ENCODE results near the gene COA6. TPM values are rescaled to one million over a fixed set of nuclear protein-coding genes. Genes with fewer than 3 reads are reported as not detected.
A peak's percentile ranks its signal among the peaks of the same experiment; 100 is the strongest.
"Not testable (repeated sequence)": the region's sequence is repeated elsewhere in the genome, so short reads cannot be mapped to it uniquely, and the experiment has no call there.

Gene COA6
- total RNA-seq, 1 donor: 9.6 TPM

DNA sequence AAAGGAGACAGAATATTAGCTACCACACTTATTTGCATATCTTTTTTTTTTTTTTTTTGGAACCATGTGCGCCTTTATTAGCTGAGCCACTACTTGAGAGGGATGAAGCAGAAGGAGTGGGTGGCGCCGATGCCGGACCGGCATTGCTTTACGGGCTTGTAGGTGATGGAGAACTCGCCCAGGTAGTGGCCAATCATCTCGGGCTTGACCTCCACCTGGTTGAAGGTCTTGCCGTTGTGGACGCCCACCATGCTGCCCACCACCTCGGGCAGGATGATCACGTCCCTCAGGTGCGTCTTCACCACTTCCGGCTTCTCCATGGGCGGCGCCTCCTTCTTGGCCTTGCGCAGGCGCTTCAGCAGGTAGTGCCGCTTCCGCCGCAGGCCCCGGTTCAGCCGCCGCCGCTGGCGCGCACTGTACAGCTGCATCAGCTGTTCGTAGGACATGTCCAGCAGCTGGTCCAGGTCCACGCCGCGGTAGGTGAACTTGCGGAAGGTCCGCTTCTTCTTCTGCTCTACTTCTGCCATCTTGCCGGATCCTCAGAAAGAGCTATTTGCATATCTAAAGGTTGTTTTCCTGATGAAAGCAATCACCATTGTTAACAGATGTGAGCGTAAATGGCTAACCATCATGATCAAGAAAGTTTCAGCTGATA lies 16.5 kb upstream of the COA6 start:
- peaks cover 13% of the 10 kb centered on the region for H3K27me3 ChIP-seq (ENCODE audit: insufficient read depth, low read length)
- not testable (repeated sequence) for H3K9me3 ChIP-seq (ENCODE audit: low read depth, low read length); H3K4me1 ChIP-seq (ENCODE audit: insufficient read depth, low read length)
- peak overlapping the region; percentile 36 for H3K4me3 ChIP-seq (ENCODE audit: low read length)

DNA sequence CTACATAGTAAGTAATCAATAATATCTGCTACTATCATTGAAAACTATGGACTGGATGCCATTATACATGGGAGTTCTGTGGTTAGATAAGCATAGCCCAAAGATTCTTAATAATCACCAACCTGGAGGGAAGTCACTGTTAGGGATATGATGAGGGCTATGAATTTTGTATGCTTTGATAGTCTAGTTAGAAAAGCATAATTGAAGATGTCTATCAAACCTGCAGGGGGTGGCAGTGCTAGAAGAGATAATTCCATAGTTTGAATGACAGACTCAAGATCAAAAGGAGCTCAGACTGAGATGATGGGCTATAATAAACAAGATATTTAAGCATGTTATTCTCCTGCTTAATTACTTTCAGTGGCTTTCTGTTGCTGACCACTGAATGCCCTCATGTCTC lies 15.4 kb upstream of the COA6 start:
- Histone ChIP-seq H3K9me3 (ENCODE audit: low read depth, low read length) (no peaks in the 10 kb centered on the region), H3K4me3 (ENCODE audit: low read length) (no peak overlapping the region), H3K27me3 (ENCODE audit: insufficient read depth, low read length) (peaks cover 10% of the 10 kb centered on the region), H3K4me1 (ENCODE audit: insufficient read depth, low read length) (peaks cover 3% of the 10 kb centered on the region)

DNA sequence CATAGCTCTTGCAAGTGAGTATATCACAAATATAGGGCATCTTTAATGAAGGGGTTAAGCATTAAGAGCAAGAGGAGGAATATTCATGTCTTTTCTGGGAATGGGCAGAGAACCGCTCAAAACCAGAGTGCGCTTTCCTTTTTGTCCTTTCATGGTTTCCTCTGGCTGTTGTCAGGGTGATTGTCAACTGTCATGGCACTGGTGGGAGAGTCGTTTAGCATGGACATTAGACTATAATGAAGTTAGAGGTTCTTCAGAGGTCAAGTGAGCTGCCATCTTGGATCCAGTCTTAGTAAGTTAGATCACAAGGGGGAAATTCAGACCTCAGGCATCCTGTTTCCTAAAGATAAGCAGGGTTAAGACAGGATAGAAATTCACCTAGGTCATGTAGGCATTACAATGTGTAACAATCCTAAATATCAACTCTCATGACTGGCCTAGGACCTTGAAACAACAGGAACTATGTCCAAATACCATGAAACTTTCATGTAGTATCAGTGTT lies 12.1 kb upstream of the COA6 start:
- Histone ChIP-seq H3K4me1 (ENCODE audit: insufficient read depth, low read length) (peaks cover 3% of the 10 kb centered on the region), H3K9me3 (ENCODE audit: low read depth, low read length) (no peaks in the 10 kb centered on the region), H3K4me3 (ENCODE audit: low read length) (no peak overlapping the region), H3K27me3 (ENCODE audit: insufficient read depth, low read length) (no peaks in the 10 kb centered on the region)

DNA sequence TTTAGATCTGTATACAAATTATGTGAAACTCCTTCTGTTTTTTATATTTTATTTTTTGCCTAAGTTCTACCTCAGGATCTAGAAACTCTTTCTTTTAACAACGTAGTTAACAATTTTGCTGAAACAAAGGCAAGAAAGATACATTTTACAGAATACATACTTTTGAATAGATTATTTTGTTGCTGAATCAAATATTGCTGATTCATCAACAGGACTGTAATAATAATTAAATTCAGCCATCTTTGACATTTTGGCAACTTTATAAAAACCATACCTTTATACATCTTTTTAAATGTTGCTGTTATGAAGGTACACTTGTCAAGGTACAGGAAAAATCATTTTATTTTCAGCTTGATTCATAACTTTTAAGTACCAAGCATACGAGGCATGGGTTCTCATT lies 10.7 kb upstream of the COA6 start:
- H3K4me3 ChIP-seq (ENCODE audit: low read length): no peak overlapping the region
- H3K9me3 ChIP-seq (ENCODE audit: low read depth, low read length): no peaks in the 10 kb centered on the region
- no peaks in the 10 kb centered on the region for H3K27me3 ChIP-seq (ENCODE audit: insufficient read depth, low read length)
- H3K4me1 ChIP-seq (ENCODE audit: insufficient read depth, low read length): peaks cover 3% of the 10 kb centered on the region

DNA sequence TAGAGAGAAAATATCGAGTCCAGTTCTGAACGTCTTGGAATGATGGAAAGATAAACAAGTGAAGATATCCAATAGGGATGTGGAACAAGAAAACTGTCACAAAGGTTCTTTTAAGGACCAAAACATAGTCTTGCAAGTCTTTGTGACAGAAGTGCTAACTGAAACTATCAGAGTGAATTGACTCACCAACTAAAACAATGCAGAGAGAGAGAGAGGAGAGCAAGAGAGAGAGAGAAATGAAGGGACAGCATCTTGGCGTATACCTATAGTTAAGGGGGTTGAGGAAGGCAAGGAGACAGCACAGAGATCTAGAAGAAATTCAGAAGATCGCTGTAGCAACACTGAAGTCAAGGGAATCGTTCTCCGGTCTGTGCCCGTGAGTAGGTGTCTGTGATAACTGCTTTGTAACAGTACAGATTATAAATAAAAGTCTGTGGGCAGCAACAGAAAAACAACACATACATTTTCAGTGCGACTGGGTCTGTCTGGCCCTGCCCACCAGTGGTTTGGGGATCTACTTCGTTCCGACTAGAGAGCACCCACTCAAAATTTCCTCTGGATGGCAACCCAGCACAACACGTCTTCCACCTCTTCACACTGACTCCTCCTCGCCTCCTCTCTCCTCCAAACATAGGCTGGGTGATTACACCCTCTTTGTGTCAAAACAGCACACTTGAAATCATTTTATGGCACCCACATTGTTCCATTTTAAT lies 4.8 kb upstream of the COA6 start:
- Histone ChIP-seq H3K4me1 (ENCODE audit: insufficient read depth, low read length) (peaks cover 3% of the 10 kb centered on the region), H3K4me3 (ENCODE audit: low read length) (no peak overlapping the region), H3K27me3 (ENCODE audit: insufficient read depth, low read length) (no peaks in the 10 kb centered on the region), H3K9me3 (ENCODE audit: low read depth, low read length) (no peaks in the 10 kb centered on the region)

DNA sequence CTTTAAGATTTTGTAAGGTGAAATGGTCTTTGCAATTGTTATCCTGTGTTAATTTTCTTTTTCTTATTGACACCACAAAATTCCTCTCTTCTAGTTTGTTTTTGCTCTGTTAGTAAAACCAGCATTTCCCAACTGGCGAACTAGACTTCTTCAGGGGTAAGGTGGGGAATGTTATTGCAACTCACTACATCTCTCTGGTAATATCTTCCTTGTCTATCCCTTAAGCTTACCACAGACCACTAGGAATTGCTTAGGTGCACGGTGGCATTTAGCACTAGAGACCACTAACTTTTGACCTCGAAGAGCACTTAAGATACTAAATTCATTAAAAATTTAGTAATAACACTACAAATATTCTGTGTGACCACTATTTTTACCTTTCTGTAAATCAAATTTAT lies 4.2 kb upstream of the COA6 start:
- peaks cover 3% of the 10 kb centered on the region for H3K4me1 ChIP-seq (ENCODE audit: insufficient read depth, low read length)
- no peaks in the 10 kb centered on the region for H3K27me3 ChIP-seq (ENCODE audit: insufficient read depth, low read length)
- no peaks in the 10 kb centered on the region for H3K9me3 ChIP-seq (ENCODE audit: low read depth, low read length)
- no peak overlapping the region for H3K4me3 ChIP-seq (ENCODE audit: low read length)

DNA sequence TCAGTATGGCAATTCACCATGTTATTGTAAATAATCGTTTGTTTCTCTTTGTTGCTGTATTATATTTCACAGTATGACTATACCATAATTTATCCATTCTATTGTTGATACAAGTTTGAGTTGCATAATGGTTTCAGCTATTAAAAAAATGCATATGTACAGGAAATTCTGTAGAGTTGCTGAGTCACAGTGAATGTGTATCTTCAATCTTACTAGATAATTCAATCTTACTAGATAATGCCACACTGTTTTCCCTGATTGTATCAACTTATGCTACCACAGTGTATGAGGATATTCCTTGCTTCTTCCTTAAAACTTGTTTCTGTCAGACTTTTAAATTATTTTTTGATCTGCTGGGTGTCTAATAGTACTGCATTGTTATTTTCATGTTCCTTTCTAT lies 3.5 kb upstream of the COA6 start:
- H3K4me1 ChIP-seq (ENCODE audit: insufficient read depth, low read length): peaks cover 11% of the 10 kb centered on the region
- no peak overlapping the region for H3K4me3 ChIP-seq (ENCODE audit: low read length)
- no peaks in the 10 kb centered on the region for H3K9me3 ChIP-seq (ENCODE audit: low read depth, low read length)
- no peaks in the 10 kb centered on the region for H3K27me3 ChIP-seq (ENCODE audit: insufficient read depth, low read length)

DNA sequence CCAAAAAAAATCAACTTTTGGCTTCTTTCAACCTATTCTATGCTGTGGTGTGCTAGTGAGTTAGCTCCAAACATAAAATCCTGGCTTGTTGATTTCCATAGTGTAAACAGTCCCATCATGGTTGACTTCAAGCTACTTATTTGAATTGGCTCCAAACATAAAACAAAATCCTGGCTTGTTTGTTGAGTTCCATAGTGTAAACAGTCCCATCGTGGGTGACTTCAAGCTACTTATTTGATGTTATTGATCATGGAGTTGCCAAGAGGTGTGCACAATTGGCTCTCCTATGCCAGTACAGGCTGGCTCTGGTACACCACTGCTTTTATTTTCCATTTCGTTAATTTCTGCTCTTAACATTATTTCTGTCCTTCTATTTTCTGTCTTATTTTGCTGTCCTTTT lies 1.8 kb upstream of the COA6 start:
- no peak overlapping the region for H3K4me3 ChIP-seq (ENCODE audit: low read length)
- H3K4me1 ChIP-seq (ENCODE audit: insufficient read depth, low read length): peaks cover 22% of the 10 kb centered on the region
- H3K27me3 ChIP-seq (ENCODE audit: insufficient read depth, low read length): no peaks in the 10 kb centered on the region
- H3K9me3 ChIP-seq (ENCODE audit: low read depth, low read length): no peaks in the 10 kb centered on the region

DNA sequence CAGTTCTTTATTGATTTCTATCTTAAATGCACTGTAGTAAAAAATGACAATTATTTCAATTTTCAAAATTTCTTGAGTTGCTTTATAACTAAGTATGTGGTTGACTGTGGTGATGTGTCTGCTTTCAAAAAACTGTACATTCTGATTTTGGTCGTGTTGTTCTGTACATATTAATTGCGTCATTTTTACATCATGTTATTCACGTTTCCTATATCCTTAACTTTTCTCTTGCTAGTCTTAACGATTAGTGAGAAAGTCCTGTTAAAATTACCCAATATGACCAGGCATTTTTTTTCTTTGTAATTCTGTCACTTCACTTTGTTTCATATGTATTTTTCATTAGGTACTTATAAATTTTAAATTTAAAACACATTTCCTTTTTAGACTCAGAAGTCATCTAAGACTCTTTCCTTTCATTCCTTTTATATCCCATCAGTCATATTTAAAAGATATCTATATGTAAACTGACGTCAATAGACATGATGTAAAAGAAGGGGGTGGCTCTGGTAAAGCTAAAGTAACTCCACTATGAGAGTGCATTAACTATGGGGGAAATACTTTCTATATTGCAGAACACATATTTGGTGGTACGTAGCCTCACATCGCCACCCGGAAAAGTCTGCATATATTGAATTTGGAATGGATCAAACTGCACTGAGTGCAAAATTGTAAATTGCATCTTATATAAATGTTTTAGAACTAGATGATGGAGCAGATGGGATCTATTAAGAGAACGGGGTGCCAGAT lies 1.1 kb upstream of the COA6 start:
- Histone ChIP-seq H3K4me3 (ENCODE audit: low read length) (peak overlapping the region; percentile 95), H3K27me3 (ENCODE audit: insufficient read depth, low read length) (no peaks in the 10 kb centered on the region), H3K9me3 (ENCODE audit: low read depth, low read length) (no peaks in the 10 kb centered on the region), H3K4me1 (ENCODE audit: insufficient read depth, low read length) (peaks cover 22% of the 10 kb centered on the region)

DNA sequence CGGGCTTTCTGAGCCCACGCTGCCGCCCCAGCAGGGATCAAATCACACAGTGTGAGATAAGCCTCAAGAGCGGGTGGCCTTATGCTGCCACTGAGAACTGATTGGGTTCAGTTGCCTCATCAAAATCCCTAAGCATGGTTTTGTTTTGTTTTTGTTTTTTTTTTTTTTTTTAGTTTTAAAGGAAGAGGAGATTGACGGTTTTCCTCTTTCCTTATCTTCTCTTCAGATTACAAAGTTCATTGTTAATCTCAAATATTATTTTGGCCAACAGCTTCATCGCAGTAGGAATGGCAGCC lies 651 bp downstream of the COA6 start:
- H3K27me3 ChIP-seq (ENCODE audit: insufficient read depth, low read length): no peaks in the 10 kb centered on the region
- no peaks in the 10 kb centered on the region for H3K9me3 ChIP-seq (ENCODE audit: low read depth, low read length)
- H3K4me3 ChIP-seq (ENCODE audit: low read length): peak overlapping the region; percentile 95
- H3K4me1 ChIP-seq (ENCODE audit: insufficient read depth, low read length): peaks cover 22% of the 10 kb centered on the region

DNA sequence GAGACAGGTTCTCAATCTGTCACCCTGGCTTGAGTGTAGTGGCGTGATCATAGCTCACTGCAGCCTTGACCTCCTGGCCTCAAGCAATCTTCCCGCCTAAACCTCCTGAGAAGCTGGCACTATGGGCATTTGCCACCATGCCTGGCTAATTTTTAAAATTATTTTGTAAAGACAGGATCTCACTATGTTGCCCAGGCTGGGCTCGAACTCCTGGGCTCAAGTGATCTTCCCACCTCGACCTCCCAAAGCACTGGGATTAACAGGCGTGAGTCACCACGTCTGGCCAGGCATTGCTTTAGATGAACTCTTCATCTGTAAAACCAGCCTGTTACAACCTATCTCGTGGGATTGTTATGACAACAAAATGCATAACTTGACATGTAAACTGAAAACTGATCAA lies 2.4 kb downstream of the COA6 start:
- Histone ChIP-seq H3K4me1 (ENCODE audit: insufficient read depth, low read length) (peaks cover 22% of the 10 kb centered on the region), H3K9me3 (ENCODE audit: low read depth, low read length) (no peaks in the 10 kb centered on the region), H3K27me3 (ENCODE audit: insufficient read depth, low read length) (no peaks in the 10 kb centered on the region), H3K4me3 (ENCODE audit: low read length) (no peak overlapping the region)

DNA sequence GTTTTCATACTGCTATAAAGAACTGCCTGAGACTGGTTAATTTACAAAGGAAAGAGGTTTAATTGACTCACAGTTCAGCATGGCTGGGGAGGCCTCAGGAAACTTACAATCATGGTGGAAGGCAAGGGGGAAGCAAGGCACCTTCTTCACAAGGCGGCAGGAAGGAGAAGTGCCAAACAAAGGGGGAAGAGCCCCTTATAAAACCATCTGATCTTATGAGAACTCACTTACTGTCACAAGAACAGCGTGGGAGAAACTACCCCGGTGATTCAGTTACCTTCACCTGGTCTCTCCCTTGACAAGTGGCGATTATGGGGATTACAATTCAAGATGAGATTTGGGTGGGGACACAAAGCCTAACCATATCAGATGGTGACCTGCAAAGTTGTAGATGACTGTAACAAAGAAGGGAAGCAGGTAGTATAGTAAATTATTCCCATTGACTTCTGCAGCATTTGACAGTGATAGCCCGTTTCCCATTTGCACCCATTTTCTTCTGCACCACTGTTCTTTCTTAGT lies 6.4 kb downstream of the COA6 start:
- not testable (repeated sequence) for H3K9me3 ChIP-seq (ENCODE audit: low read depth, low read length); H3K27me3 ChIP-seq (ENCODE audit: insufficient read depth, low read length); H3K4me3 ChIP-seq (ENCODE audit: low read length)
- H3K4me1 ChIP-seq (ENCODE audit: insufficient read depth, low read length): peaks cover 12% of the 10 kb centered on the region

DNA sequence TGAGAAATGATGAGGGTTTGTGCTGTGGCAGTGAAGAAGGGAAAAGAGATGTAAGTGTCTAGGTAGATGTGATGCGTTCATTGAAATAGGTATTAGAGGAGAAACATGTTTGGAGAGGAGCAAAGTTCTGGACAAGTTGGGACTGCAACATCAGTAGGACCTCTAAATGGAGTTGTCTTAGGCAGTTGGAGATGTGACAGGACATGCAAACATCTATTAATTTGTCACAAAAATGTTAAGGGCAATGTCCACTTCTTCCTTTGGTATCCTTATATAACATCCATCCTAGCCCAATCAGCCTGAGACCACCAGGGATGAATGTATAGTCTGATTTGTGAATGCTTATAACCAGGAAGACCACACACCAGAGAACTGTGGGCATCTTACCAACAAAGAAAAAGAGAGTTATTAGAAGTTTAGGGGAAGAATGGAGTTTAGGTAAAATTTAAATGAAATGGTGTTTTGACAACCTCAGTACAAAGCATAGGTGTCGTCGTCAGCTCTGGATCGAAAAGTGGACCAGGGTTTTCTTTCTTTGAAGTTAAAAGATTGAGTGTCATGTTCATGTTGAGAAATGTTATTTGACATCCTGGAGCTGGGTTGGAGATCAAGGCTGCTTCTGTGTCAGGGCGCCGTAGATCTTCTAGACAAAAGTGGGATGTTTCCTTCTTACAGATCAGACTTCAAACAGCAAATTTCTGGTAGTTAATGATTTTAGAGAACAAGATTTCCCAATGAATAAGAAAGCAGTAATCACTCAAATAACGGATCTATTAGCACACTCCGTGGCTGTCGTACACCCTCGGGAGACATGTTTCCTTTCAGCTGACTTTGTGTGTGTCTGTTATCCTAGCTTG lies 8.7 kb downstream of the COA6 start:
- H3K4me1 ChIP-seq (ENCODE audit: insufficient read depth, low read length): no peaks in the 10 kb centered on the region
- no peaks in the 10 kb centered on the region for H3K9me3 ChIP-seq (ENCODE audit: low read depth, low read length)
- no peak overlapping the region for H3K4me3 ChIP-seq (ENCODE audit: low read length)
- H3K27me3 ChIP-seq (ENCODE audit: insufficient read depth, low read length): no peaks in the 10 kb centered on the region

DNA sequence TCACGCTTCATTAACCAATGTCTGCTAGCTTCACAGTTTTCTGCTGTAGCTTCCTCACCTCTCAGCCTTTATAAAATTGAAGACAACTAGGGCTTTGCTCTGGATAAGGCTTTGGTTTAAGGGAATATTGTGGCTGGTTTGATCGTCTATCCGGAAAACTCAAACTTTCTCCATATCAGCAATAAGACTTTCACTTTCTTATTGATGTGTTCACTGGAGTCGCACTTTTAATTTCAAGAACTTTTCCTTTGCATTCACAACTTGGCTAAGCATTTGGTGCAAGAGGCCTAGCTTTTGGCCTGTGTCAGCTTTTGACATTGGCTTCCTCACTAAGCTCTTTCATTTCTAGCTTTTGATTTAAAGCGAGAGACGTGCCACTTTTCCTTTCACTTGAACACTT lies 12.9 kb downstream of the COA6 start:
- Histone ChIP-seq H3K4me3 (ENCODE audit: low read length) (no peak overlapping the region), H3K9me3 (ENCODE audit: low read depth, low read length) (no peaks in the 10 kb centered on the region), H3K27me3 (ENCODE audit: insufficient read depth, low read length) (no peaks in the 10 kb centered on the region), H3K4me1 (ENCODE audit: insufficient read depth, low read length) (no peaks in the 10 kb centered on the region)

DNA sequence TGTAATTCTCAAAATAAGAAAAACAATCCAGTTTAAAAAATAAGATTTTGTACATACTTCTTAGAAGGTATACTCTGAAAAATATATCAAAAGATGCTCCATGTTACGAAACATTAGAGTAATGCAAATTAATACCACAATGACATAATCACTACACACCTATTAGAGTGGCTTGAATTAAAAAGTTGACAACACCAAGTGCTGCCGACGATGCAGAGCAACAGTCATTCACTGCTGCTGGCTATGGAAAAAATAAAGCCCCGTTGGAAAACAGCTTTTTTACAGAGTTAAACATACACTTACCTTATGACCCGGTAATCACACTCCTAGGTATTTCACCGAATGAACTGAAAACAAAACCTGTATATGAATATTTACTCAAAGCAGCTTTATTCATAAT lies 14.8 kb downstream of the COA6 start:
- no peaks in the 10 kb centered on the region for H3K4me1 ChIP-seq (ENCODE audit: insufficient read depth, low read length)
- no peak overlapping the region for H3K4me3 ChIP-seq (ENCODE audit: low read length)
- H3K27me3 ChIP-seq (ENCODE audit: insufficient read depth, low read length): no peaks in the 10 kb centered on the region
- H3K9me3 ChIP-seq (ENCODE audit: low read depth, low read length): no peaks in the 10 kb centered on the region

Measured in mononuclear cell (primary cell).